Uterus (tissue), 2 donors: ENCODE data around the gene MYOT.

Experiments
- POLR2A ChIP-seq, 2 donors: fragments of 450-650 bp; IDR thresholded peaks; one replicate each; pipeline ENCODE4 v1.6.1; 2016; ENCODE audit warnings: antibody characterized with exemption in 2 of 2, mild to moderate bottlenecking in 1 of 2, moderate library complexity in 1 of 2
- TF ChIP-seq, protein P1 (sequence below), 4 experiments: fragments of 200-600 bp in 2 of 4; fragments of 450-650 bp in 2 of 4; sonication (generic) in 2 of 4; IDR thresholded peaks; one replicate each; pipeline ENCODE4 v1.5.1; 2016 to 2019; ENCODE audit warnings: antibody characterized with exemption in 4 of 4, mild to moderate bottlenecking in 2 of 4, moderate library complexity in 1 of 4

DNA sequence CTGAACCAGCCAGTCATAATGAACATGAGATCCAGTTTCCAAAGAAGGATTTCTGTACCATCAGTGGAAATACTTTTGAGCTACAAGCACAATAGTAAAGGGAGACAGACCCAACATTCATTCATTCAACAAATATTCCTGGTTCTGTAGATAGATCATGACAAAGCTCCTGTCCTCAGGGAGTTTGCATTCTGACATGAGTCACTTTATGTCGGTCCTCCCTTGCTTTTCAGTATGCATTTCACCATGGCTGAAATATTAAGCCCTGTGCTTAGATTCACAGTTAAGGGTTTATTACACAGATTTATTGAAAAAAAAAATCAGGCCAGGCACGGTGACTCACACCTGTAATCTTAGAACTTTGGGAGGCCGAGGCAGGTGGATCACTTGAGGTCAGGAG, 5.4 kb upstream of the MYOT start:
- TF ChIP-seq, protein P1, sequence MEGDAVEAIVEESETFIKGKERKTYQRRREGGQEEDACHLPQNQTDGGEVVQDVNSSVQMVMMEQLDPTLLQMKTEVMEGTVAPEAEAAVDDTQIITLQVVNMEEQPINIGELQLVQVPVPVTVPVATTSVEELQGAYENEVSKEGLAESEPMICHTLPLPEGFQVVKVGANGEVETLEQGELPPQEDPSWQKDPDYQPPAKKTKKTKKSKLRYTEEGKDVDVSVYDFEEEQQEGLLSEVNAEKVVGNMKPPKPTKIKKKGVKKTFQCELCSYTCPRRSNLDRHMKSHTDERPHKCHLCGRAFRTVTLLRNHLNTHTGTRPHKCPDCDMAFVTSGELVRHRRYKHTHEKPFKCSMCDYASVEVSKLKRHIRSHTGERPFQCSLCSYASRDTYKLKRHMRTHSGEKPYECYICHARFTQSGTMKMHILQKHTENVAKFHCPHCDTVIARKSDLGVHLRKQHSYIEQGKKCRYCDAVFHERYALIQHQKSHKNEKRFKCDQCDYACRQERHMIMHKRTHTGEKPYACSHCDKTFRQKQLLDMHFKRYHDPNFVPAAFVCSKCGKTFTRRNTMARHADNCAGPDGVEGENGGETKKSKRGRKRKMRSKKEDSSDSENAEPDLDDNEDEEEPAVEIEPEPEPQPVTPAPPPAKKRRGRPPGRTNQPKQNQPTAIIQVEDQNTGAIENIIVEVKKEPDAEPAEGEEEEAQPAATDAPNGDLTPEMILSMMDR (IDR thresholded peaks at IDR 0.05), result no peak
- TF ChIP-seq POLR2A (IDR thresholded peaks at IDR 0.05), result no peak
